ENCODE measurements around the gene SPEN.

Gene SPEN

GRCh38 chr1:15954316-15954715 is 106.8 kb downstream of the SPEN start:
- peak overlapping the region; percentile 100 for H3K27ac ChIP-seq
- TF ChIP-seq CTCF (conservative IDR thresholded peaks at IDR 0.05; ENCODE audit: low read depth): no peak
- ChIA-PET POLR2A (ENCODE audit: low non-redundant PET) (no interaction called here), CTCF (no interaction called here)
- no peak for DNase-seq (ENCODE audit: low spot score)

GRCh38 chr1:15955552-15955951 is 108.0 kb downstream of the SPEN start:
- no peak for DNase-seq (ENCODE audit: low spot score)
- ChIA-PET POLR2A (ENCODE audit: low non-redundant PET) (no interaction called here), CTCF (no interaction called here)
- peak overlapping the region; percentile 73 for H3K27ac ChIP-seq
- no peak for TF ChIP-seq CTCF (conservative IDR thresholded peaks at IDR 0.05; ENCODE audit: low read depth)

- no peak for TF ChIP-seq CTCF (conservative IDR thresholded peaks at IDR 0.05; ENCODE audit: low read depth)
- no peak for DNase-seq (ENCODE audit: low spot score)
- POLR2A ChIA-PET (ENCODE audit: low non-redundant PET): no interaction called here
- peak overlapping the region; percentile 73 for H3K27ac ChIP-seq
- CTCF ChIA-PET: no interaction called here
These were observed 108.6 kb downstream of the SPEN start for GRCh38 chr1:15956150-15956549.

- TF ChIP-seq CTCF (conservative IDR thresholded peaks at IDR 0.05; ENCODE audit: low read depth): no peak
- ChIA-PET POLR2A (ENCODE audit: low non-redundant PET) (no interaction called here), CTCF (interaction anchor here (0.6 kb wide), 1 partner anchor 108 kb away, joined by 3 read pairs; no protein-coding TSS in a partner anchor)
- peak overlapping the region; percentile 61 for H3K27ac ChIP-seq
- no peak for DNase-seq (ENCODE audit: low spot score)
These were observed 110.0 kb downstream of the SPEN start for GRCh38 chr1:15957221-15958095.

GRCh38 chr1:15958111-15958510 is 110.6 kb downstream of the SPEN start:
- POLR2A ChIA-PET (ENCODE audit: low non-redundant PET): no interaction called here
- CTCF ChIA-PET: no interaction called here
- H3K27ac ChIP-seq: peak overlapping the region; percentile 61
- DNase-seq (ENCODE audit: low spot score): no peak
- TF ChIP-seq CTCF (conservative IDR thresholded peaks at IDR 0.05; ENCODE audit: low read depth): no peak

GRCh38 chr1:15958793-15959192 is 111.3 kb downstream of the SPEN start:
- ChIA-PET CTCF (interaction anchor here (0.6 to 0.7 kb wide), 3 partner anchors 74 to 156 kb away, joined by 3 to 5 read pairs (median 4); no protein-coding TSS in a partner anchor), POLR2A (ENCODE audit: low non-redundant PET) (no interaction called here)
- no peak for DNase-seq (ENCODE audit: low spot score)
- no peak for TF ChIP-seq CTCF (conservative IDR thresholded peaks at IDR 0.05; ENCODE audit: low read depth)
- peak overlapping the region; percentile 61 for H3K27ac ChIP-seq

Measured in RWPE1 (cell line).